Astrocyte (in vitro differentiated cells and primary cell): ENCODE measurements around the gene ACBD3. TPM values are rescaled to one million over a fixed set of nuclear protein-coding genes. Genes with fewer than 3 reads are reported as not detected.

ENCODE experiments used
- DNase-seq: peaks from one replicate; pipeline ENCODE4 v3.0.0-alpha.2; 2010; ENCODE audit warnings: low read depth
- FAIRE-seq: peaks from 2 replicates; lab custom pipeline; 2011; peaks lifted over from hg19 to GRCh38; lab: Jason Lieb, UNC
- H2AFZ ChIP-seq: 2 replicates; pipeline ENCODE4 v1.6.0; 2012; ENCODE audit warnings: low read depth, low read length, inconsistent platforms
- H3K27ac ChIP-seq: 2 replicates; pipeline ENCODE4 v1.5.1; 2011; ENCODE audit warnings: low read depth, low read length, inconsistent platforms
- H3K27me3 ChIP-seq: 2 replicates; pipeline ENCODE4 v1.6.0; 2011; ENCODE audit warnings: low read length, inconsistent platforms; ENCODE audit not compliant: insufficient read depth
- H3K36me3 ChIP-seq: 2 replicates; pipeline ENCODE4 v1.5.1; 2011; ENCODE audit warnings: low read length, inconsistent platforms; ENCODE audit not compliant: insufficient read depth
- H3K4me1 ChIP-seq: 2 replicates; pipeline ENCODE4 v1.5.1; 2011; ENCODE audit warnings: low read length, inconsistent platforms; ENCODE audit not compliant: insufficient read depth
- H3K4me2 ChIP-seq: 2 replicates; pipeline ENCODE4 v1.6.0; 2012; ENCODE audit warnings: low read length, inconsistent platforms
- H3K4me3 ChIP-seq: 2 replicates; pipeline ENCODE4 v1.5.1; 2011; ENCODE audit warnings: low read depth, mild to moderate bottlenecking, low read length, inconsistent platforms; ENCODE audit not compliant: insufficient read depth
- H3K79me2 ChIP-seq: 2 replicates; pipeline ENCODE4 v1.6.0; 2012; ENCODE audit warnings: mild to moderate bottlenecking, low read length, inconsistent platforms; ENCODE audit not compliant: insufficient read depth
- H3K9ac ChIP-seq: 2 replicates; pipeline ENCODE4 v1.6.0; 2012; ENCODE audit warnings: mild to moderate bottlenecking, low read length, inconsistent platforms
- H3K9me3 ChIP-seq: 2 replicates; pipeline ENCODE4 v1.5.1; 2012; ENCODE audit warnings: low read depth, mild to moderate bottlenecking, low read length, inconsistent platforms; ENCODE audit not compliant: insufficient read depth
- H4K20me1 ChIP-seq: 2 replicates; pipeline ENCODE4 v1.6.0; 2012; ENCODE audit warnings: low read length, inconsistent platforms; ENCODE audit not compliant: insufficient read depth
- H3K27ac Mint-ChIP-seq: one replicate; pipeline ENCODE4 v1.8.0; 2021; ENCODE audit warnings: mild to moderate bottlenecking, mixed read lengths; ENCODE audit not compliant: unreplicated experiment
- H3K27me3 Mint-ChIP-seq: one replicate; pipeline ENCODE4 v1.8.0; 2021; ENCODE audit warnings: low read depth, mixed read lengths; ENCODE audit not compliant: unreplicated experiment
- H3K36me3 Mint-ChIP-seq: one replicate; pipeline ENCODE4 v1.8.0; 2021; ENCODE audit warnings: low read depth, mixed read lengths; ENCODE audit not compliant: unreplicated experiment
- H3K4me1 Mint-ChIP-seq: one replicate; pipeline ENCODE4 v1.8.0; 2021; ENCODE audit warnings: low read depth, mixed read lengths; ENCODE audit not compliant: unreplicated experiment
- H3K4me3 Mint-ChIP-seq: one replicate; pipeline ENCODE4 v1.8.0; 2021; ENCODE audit warnings: mild to moderate bottlenecking, moderate library complexity, mixed read lengths; ENCODE audit not compliant: unreplicated experiment
- H3K9me3 Mint-ChIP-seq: one replicate; pipeline ENCODE4 v1.8.0; 2021; ENCODE audit warnings: mild to moderate bottlenecking, mixed read lengths; ENCODE audit not compliant: unreplicated experiment
- CTCF ChIP-seq: IDR thresholded peaks from 2 replicates; pipeline ENCODE4 v1.5.1; 2011; ENCODE audit warnings: low read depth, mild to moderate bottlenecking, inconsistent platforms, low read length, moderate library complexity; ENCODE audit not compliant: insufficient read depth
- EZH2 ChIP-seq: IDR thresholded peaks from 2 replicates; pipeline ENCODE4 v1.6.1; 2012; ENCODE audit warnings: mild to moderate bottlenecking, low read length, inconsistent platforms; ENCODE audit not compliant: insufficient read depth
- total RNA-seq: library from RNA; stranded (reverse); gene quantifications from 2 replicates; pipeline ENCODE4 v1.2.1, GENCODE V29; 2021

Gene ACBD3
- total RNA-seq, 1 donor from 2014 or later = 66.7 TPM

- Histone ChIP-seq H3K4me3 (no peak overlapping the region), H3K27ac (no peak overlapping the region), H3K9me3 (no peaks in the 10 kb centered on the region), H3K36me3 (peaks cover 3% of the 10 kb centered on the region), H3K4me1 (peaks cover 14% of the 10 kb centered on the region), H3K79me2 (peaks cover 97% of the 10 kb centered on the region), H3K4me2 (peak overlapping the region; percentile 60), H3K27me3 (no peaks in the 10 kb centered on the region), H3K9ac (no peak overlapping the region), H2AFZ (no peak overlapping the region), H4K20me1 (peaks cover 81% of the 10 kb centered on the region)
- Mint-ChIP-seq H3K4me3 (peak overlapping the region; percentile 74), H3K4me1 (peaks cover 24% of the 10 kb centered on the region), H3K27me3 (no peaks in the 10 kb centered on the region), H3K36me3 (peaks cover 10% of the 10 kb centered on the region), H3K9me3 (no peaks in the 10 kb centered on the region), H3K27ac (peak overlapping the region; percentile 91)
- FAIRE-seq = no peak
- DNase-seq = peak; percentile 49
- TF ChIP-seq EZH2 (no peak), CTCF (peak; percentile 19)
These were observed 4.4 kb downstream of the ACBD3 start for GRCh38 chr1:226181996-226182714.

GRCh38 chr1:226176870-226177269 lies 9.7 kb downstream of the ACBD3 start:
- H3K4me3 Mint-ChIP-seq = no peak overlapping the region
- Histone ChIP-seq H3K36me3 (peaks cover 3% of the 10 kb centered on the region), H3K9ac (no peak overlapping the region), H3K27ac (no peak overlapping the region), H3K79me2 (peaks cover 98% of the 10 kb centered on the region), H3K27me3 (no peaks in the 10 kb centered on the region), H3K4me2 (no peak overlapping the region), H3K4me3 (no peak overlapping the region), H3K4me1 (no peaks in the 10 kb centered on the region), H3K9me3 (no peaks in the 10 kb centered on the region), H2AFZ (no peak overlapping the region), H4K20me1 (peaks cover 98% of the 10 kb centered on the region)
- H3K9me3 Mint-ChIP-seq = no peaks in the 10 kb centered on the region
- H3K36me3 Mint-ChIP-seq = peaks cover 7% of the 10 kb centered on the region
- no peak for FAIRE-seq
- no peaks in the 10 kb centered on the region for H3K27me3 Mint-ChIP-seq
- H3K4me1 Mint-ChIP-seq = peaks cover 9% of the 10 kb centered on the region
- no peak for DNase-seq
- H3K27ac Mint-ChIP-seq = no peak overlapping the region
- TF ChIP-seq CTCF = no peak
- no peak for TF ChIP-seq EZH2

GRCh38 chr1:226172589-226172988 lies 14.0 kb downstream of the ACBD3 start:
- Histone ChIP-seq H3K4me1 (no peaks in the 10 kb centered on the region), H3K79me2 (peaks cover 97% of the 10 kb centered on the region), H3K27ac (no peak overlapping the region), H3K27me3 (no peaks in the 10 kb centered on the region), H3K9me3 (no peaks in the 10 kb centered on the region), H2AFZ (no peak overlapping the region), H3K4me2 (no peak overlapping the region), H4K20me1 (peaks cover 92% of the 10 kb centered on the region), H3K36me3 (no peaks in the 10 kb centered on the region), H3K9ac (no peak overlapping the region), H3K4me3 (no peak overlapping the region)
- H3K4me3 Mint-ChIP-seq = no peak overlapping the region
- peaks cover 4% of the 10 kb centered on the region for H3K36me3 Mint-ChIP-seq
- TF ChIP-seq CTCF = no peak
- TF ChIP-seq EZH2 = no peak
- peaks cover 4% of the 10 kb centered on the region for H3K4me1 Mint-ChIP-seq
- DNase-seq = no peak
- H3K27ac Mint-ChIP-seq = no peak overlapping the region
- H3K9me3 Mint-ChIP-seq = no peaks in the 10 kb centered on the region
- H3K27me3 Mint-ChIP-seq = no peaks in the 10 kb centered on the region
- no peak for FAIRE-seq
